Transverse colon (tissue), 4 donors: ENCODE measurements around the gene PDLIM7.

Source experiments
- POLR2A ChIP-seq: fragments of 450-650 bp; IDR thresholded peaks from one replicate; pipeline ENCODE4 v1.6.1; 2016; ENCODE audit warnings: antibody characterized with exemption, mild to moderate bottlenecking, moderate library complexity
- POLR2AphosphoS5 ChIP-seq, 3 donors: sonication (generic); formaldehyde crosslinking; IDR thresholded peaks; one replicate each; pipeline ENCODE4 v1.6.1; 2016; ENCODE audit warnings: antibody characterized with exemption in 3 of 3
- TF ChIP-seq, protein P1 (sequence below), 5 experiments: fragments of 200-600 bp in 3 of 5; fragments of 450-650 bp in 2 of 5; sonication (generic) in 3 of 5; IDR thresholded peaks; 1 replicate in 2 of 5; 2 replicates in 3 of 5; pipeline ENCODE4 v1.5.1; 2016 to 2017; ENCODE audit warnings: antibody characterized with exemption in 5 of 5, inconsistent platforms in 3 of 5, mild to moderate bottlenecking in 2 of 5, moderate library complexity in 1 of 5

DNA sequence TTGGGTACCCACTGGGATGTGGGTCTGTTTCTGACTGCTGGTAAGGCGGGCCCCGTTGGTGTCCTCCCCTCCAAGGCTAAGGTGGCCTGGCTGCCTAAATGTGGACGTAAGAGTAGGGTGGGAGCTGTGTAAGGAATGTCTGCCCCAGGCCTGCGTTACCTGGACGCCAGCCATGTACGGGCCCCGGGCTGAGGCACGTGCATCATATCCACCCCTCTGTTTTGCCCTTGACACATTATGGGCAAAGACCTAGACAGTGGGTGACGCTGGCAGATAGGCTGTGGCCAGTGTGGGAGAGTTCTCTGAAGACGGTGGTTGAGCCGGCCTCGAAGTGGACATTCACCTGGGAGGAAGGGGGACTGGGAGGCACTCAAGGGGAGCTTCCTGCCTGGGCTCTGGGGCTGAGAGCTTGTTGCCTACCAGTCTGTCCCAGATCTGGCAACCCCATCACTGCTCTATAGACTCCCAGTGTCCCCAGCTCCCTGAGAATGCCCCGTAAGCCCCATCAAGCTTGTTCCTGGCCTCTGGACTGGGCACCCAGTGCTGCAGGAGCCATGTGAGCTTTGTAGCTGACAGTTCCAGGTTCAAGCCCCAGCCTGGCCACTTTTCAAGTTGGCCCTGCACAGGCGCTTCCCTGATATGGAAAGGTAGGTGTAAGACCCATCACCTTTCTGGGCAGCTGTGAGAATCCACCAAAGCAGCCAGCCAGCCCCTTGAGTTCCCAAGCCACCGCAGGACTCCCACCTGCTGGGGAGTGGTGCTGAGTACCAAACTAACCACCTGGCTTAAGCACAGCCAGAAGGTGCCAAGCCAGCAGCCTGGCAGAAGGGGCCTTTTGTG lies 54.0 kb downstream of the PDLIM7 start:
- no peak for TF ChIP-seq POLR2AphosphoS5 (IDR thresholded peaks at IDR 0.05)
- TF ChIP-seq, protein P1, sequence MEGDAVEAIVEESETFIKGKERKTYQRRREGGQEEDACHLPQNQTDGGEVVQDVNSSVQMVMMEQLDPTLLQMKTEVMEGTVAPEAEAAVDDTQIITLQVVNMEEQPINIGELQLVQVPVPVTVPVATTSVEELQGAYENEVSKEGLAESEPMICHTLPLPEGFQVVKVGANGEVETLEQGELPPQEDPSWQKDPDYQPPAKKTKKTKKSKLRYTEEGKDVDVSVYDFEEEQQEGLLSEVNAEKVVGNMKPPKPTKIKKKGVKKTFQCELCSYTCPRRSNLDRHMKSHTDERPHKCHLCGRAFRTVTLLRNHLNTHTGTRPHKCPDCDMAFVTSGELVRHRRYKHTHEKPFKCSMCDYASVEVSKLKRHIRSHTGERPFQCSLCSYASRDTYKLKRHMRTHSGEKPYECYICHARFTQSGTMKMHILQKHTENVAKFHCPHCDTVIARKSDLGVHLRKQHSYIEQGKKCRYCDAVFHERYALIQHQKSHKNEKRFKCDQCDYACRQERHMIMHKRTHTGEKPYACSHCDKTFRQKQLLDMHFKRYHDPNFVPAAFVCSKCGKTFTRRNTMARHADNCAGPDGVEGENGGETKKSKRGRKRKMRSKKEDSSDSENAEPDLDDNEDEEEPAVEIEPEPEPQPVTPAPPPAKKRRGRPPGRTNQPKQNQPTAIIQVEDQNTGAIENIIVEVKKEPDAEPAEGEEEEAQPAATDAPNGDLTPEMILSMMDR (IDR thresholded peaks at IDR 0.05) = no peak
- no peak for TF ChIP-seq POLR2A
